SK-N-SH treated with all-trans-retinoic acid at 6 μM for 48 hours (cell line): Measurements from ENCODE around the gene ANO10.

ENCODE experiments used
- CSDC2 ChIP-seq: fragments of 250-450 bp; sonication (Bioruptor Pico); IDR thresholded peaks from 2 replicates; pipeline ENCODE4 v1.5.0; 2020; ENCODE audit warnings: mild to moderate bottlenecking, moderate library complexity
- GLIS3 ChIP-seq: fragments of 250-450 bp; sonication (Bioruptor Pico); IDR thresholded peaks from 2 replicates; pipeline ENCODE4 v1.5.0; 2020; ENCODE audit warnings: mild to moderate bottlenecking, moderate library complexity
- OSR1 ChIP-seq: fragments of 250-450 bp; sonication (Bioruptor Pico); IDR thresholded peaks from 2 replicates; pipeline ENCODE4 v1.8.0; 2022; ENCODE audit warnings: moderate library complexity, mild to moderate bottlenecking, inconsistent platforms
- RARB ChIP-seq: fragments of 250-450 bp; sonication (Bioruptor Pico); IDR thresholded peaks from 2 replicates; pipeline ENCODE4 v1.8.0; 2021; ENCODE audit warnings: mild to moderate bottlenecking, moderate library complexity
- TOX ChIP-seq: fragments of 250-450 bp; sonication (Bioruptor Pico); IDR thresholded peaks from 2 replicates; pipeline ENCODE4 v1.8.0; 2021; ENCODE audit warnings: mild to moderate bottlenecking, moderate library complexity, borderline replicate concordance
- ZC3H10 ChIP-seq: fragments of 250-450 bp; sonication (Bioruptor Pico); IDR thresholded peaks from 2 replicates; pipeline ENCODE4 v1.5.1; 2021; ENCODE audit warnings: mild to moderate bottlenecking, moderate library complexity
- ZFP3 ChIP-seq: fragments of 250-450 bp; sonication (Bioruptor Pico); IDR thresholded peaks from 2 replicates; pipeline ENCODE4 v1.5.0; 2020; ENCODE audit warnings: mild to moderate bottlenecking, moderate library complexity
- ZFP30 ChIP-seq: fragments of 450-650 bp; formaldehyde crosslinking; IDR thresholded peaks from 2 replicates; pipeline ENCODE4 v1.5.0; 2022; ENCODE audit warnings: mild to moderate bottlenecking, moderate library complexity
- ZNF565 ChIP-seq: fragments of 450-650 bp; formaldehyde crosslinking; conservative IDR thresholded peaks from 2 replicates; pipeline ENCODE4 v1.5.0; 2020; ENCODE audit warnings: low read depth, mild to moderate bottlenecking, moderate library complexity
- TF ChIP-seq, protein P1 (sequence below): fragments of 250-450 bp; sonication (Bioruptor Pico); IDR thresholded peaks from 2 replicates; pipeline ENCODE4 v1.8.0; 2020; ENCODE audit warnings: mild to moderate bottlenecking, moderate library complexity, borderline replicate concordance
- TF ChIP-seq, protein P2 (sequence below): fragments of 250-450 bp; sonication (Bioruptor Pico); IDR thresholded peaks from 2 replicates; pipeline ENCODE4 v1.5.1; 2020; ENCODE audit warnings: low read depth, mild to moderate bottlenecking, moderate library complexity

- TF ChIP-seq TOX (CRISPR knock-in tag) (no peak), ZFP3 (no peak), OSR1 (no peak), ZC3H10 (CRISPR knock-in tag) (no peak), GLIS3 (CRISPR knock-in tag) (no peak), CSDC2 (no peak), RARB (CRISPR knock-in tag) (no peak), ZFP30 (CRISPR knock-in tag) (no peak), ZNF565 (CRISPR knock-in tag) (no peak)
- TF ChIP-seq, protein P1, sequence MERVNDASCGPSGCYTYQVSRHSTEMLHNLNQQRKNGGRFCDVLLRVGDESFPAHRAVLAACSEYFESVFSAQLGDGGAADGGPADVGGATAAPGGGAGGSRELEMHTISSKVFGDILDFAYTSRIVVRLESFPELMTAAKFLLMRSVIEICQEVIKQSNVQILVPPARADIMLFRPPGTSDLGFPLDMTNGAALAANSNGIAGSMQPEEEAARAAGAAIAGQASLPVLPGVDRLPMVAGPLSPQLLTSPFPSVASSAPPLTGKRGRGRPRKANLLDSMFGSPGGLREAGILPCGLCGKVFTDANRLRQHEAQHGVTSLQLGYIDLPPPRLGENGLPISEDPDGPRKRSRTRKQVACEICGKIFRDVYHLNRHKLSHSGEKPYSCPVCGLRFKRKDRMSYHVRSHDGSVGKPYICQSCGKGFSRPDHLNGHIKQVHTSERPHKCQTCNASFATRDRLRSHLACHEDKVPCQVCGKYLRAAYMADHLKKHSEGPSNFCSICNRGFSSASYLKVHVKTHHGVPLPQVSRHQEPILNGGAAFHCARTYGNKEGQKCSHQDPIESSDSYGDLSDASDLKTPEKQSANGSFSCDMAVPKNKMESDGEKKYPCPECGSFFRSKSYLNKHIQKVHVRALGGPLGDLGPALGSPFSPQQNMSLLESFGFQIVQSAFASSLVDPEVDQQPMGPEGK (CRISPR knock-in tag), result no peak
- TF ChIP-seq, protein P2, sequence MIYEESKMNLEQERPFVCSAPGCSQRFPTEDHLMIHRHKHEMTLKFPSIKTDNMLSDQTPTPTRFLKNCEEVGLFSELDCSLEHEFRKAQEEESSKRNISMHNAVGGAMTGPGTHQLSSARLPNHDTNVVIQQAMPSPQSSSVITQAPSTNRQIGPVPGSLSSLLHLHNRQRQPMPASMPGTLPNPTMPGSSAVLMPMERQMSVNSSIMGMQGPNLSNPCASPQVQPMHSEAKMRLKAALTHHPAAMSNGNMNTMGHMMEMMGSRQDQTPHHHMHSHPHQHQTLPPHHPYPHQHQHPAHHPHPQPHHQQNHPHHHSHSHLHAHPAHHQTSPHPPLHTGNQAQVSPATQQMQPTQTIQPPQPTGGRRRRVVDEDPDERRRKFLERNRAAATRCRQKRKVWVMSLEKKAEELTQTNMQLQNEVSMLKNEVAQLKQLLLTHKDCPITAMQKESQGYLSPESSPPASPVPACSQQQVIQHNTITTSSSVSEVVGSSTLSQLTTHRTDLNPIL (CRISPR knock-in tag), result no peak
These were observed 206.7 kb downstream of the ANO10 start for GRCh38 chr3:43415088-43415487.
